ENCODE measurements around the gene DPYD.

Gene DPYD

GRCh38 chr1:97332716-97333115 lies 588.1 kb downstream of the DPYD start:
- H3K4me2 ChIP-seq = no peak overlapping the region

GRCh38 chr1:97331165-97331564 lies 589.7 kb downstream of the DPYD start:
- H3K27ac ChIP-seq = no peak overlapping the region
- no peak overlapping the region for H3K4me3 ChIP-seq (IDR thresholded peaks at IDR 0.05; ENCODE audit: insufficient read depth, low read depth, low read length)
- H3K4me1 ChIP-seq (ENCODE audit: low read depth, poor library complexity, severe bottlenecking) = no peaks in the 10 kb centered on the region
- H3K27me3 ChIP-seq (ENCODE audit: insufficient read depth, low read depth) = no peaks in the 10 kb centered on the region
- no peaks in the 10 kb centered on the region for H3K79me2 ChIP-seq (ENCODE audit: insufficient read depth, low read depth)
- no peak overlapping the region for H2AFZ ChIP-seq (ENCODE audit: low read depth)
- no peak overlapping the region for H3K4me2 ChIP-seq
- no peak overlapping the region for H3K9ac ChIP-seq
- no peak for TF ChIP-seq CTCF (conservative IDR thresholded peaks at IDR 0.05; ENCODE audit: low read depth, low read length)
- no peaks in the 10 kb centered on the region for H4K20me1 ChIP-seq (ENCODE audit: insufficient read depth)
- H3K36me3 ChIP-seq (ENCODE audit: insufficient read depth) = no peaks in the 10 kb centered on the region

More at GRCh38 chr1:97332716-97333115, 588.1 kb downstream of the DPYD start:
- Histone ChIP-seq H3K9ac (no peak overlapping the region), H3K27me3 (ENCODE audit: insufficient read depth, low read depth) (no peaks in the 10 kb centered on the region), H3K4me3 (IDR thresholded peaks at IDR 0.05; ENCODE audit: insufficient read depth, low read depth, low read length) (no peak overlapping the region), H4K20me1 (ENCODE audit: insufficient read depth) (no peaks in the 10 kb centered on the region), H2AFZ (ENCODE audit: low read depth) (no peak overlapping the region), H3K79me2 (ENCODE audit: insufficient read depth, low read depth) (no peaks in the 10 kb centered on the region), H3K36me3 (ENCODE audit: insufficient read depth) (no peaks in the 10 kb centered on the region), H3K27ac (no peak overlapping the region), H3K4me1 (ENCODE audit: low read depth, poor library complexity, severe bottlenecking) (no peaks in the 10 kb centered on the region)
- no peak for TF ChIP-seq CTCF (conservative IDR thresholded peaks at IDR 0.05; ENCODE audit: low read depth, low read length)

GRCh38 chr1:97314685-97315084 lies 606.1 kb downstream of the DPYD start:
- TF ChIP-seq CTCF (conservative IDR thresholded peaks at IDR 0.05; ENCODE audit: low read depth, low read length) = no peak
- Histone ChIP-seq H3K4me3 (IDR thresholded peaks at IDR 0.05; ENCODE audit: insufficient read depth, low read depth, low read length) (no peak overlapping the region), H2AFZ (ENCODE audit: low read depth) (no peak overlapping the region), H3K4me2 (no peak overlapping the region), H3K4me1 (ENCODE audit: low read depth, poor library complexity, severe bottlenecking) (no peaks in the 10 kb centered on the region), H3K27ac (no peak overlapping the region), H4K20me1 (ENCODE audit: insufficient read depth) (no peaks in the 10 kb centered on the region), H3K9ac (no peak overlapping the region), H3K27me3 (ENCODE audit: insufficient read depth, low read depth) (no peaks in the 10 kb centered on the region), H3K36me3 (ENCODE audit: insufficient read depth) (no peaks in the 10 kb centered on the region), H3K79me2 (ENCODE audit: insufficient read depth, low read depth) (no peaks in the 10 kb centered on the region)

GRCh38 chr1:97308131-97308530 lies 612.7 kb downstream of the DPYD start:
- H3K27ac ChIP-seq = no peak overlapping the region
- H3K4me2 ChIP-seq = no peak overlapping the region
- H3K27me3 ChIP-seq (ENCODE audit: insufficient read depth, low read depth) = no peaks in the 10 kb centered on the region
- no peaks in the 10 kb centered on the region for H3K79me2 ChIP-seq (ENCODE audit: insufficient read depth, low read depth)
- no peaks in the 10 kb centered on the region for H3K36me3 ChIP-seq (ENCODE audit: insufficient read depth)
- H3K4me3 ChIP-seq (IDR thresholded peaks at IDR 0.05; ENCODE audit: insufficient read depth, low read depth, low read length) = no peak overlapping the region
- H3K4me1 ChIP-seq (ENCODE audit: low read depth, poor library complexity, severe bottlenecking) = no peaks in the 10 kb centered on the region
- H4K20me1 ChIP-seq (ENCODE audit: insufficient read depth) = no peaks in the 10 kb centered on the region
- H2AFZ ChIP-seq (ENCODE audit: low read depth) = no peak overlapping the region
- no peak for TF ChIP-seq CTCF (conservative IDR thresholded peaks at IDR 0.05; ENCODE audit: low read depth, low read length)
- H3K9ac ChIP-seq = no peak overlapping the region
